ENCODE data around the gene RRN3. TPM values are rescaled to one million over a fixed set of nuclear protein-coding genes. Genes with fewer than 3 reads are reported as not detected.

RRN3 gene
- total RNA-seq, 4 donors from 2014 or later, result 10.9 to 46.2 (median 18.7) TPM

GRCh38 chr16:15037003-15037402, 57.1 kb downstream of the RRN3 start:
- no peak overlapping the region for H3K27ac ChIP-seq
- no peaks in the 10 kb centered on the region for H3K4me1 ChIP-seq
- H3K4me3 ChIP-seq, result no peak overlapping the region
- no peaks in the 10 kb centered on the region for H3K9me3 ChIP-seq
- DNase-seq, result no peak
- TF ChIP-seq, protein P1, sequence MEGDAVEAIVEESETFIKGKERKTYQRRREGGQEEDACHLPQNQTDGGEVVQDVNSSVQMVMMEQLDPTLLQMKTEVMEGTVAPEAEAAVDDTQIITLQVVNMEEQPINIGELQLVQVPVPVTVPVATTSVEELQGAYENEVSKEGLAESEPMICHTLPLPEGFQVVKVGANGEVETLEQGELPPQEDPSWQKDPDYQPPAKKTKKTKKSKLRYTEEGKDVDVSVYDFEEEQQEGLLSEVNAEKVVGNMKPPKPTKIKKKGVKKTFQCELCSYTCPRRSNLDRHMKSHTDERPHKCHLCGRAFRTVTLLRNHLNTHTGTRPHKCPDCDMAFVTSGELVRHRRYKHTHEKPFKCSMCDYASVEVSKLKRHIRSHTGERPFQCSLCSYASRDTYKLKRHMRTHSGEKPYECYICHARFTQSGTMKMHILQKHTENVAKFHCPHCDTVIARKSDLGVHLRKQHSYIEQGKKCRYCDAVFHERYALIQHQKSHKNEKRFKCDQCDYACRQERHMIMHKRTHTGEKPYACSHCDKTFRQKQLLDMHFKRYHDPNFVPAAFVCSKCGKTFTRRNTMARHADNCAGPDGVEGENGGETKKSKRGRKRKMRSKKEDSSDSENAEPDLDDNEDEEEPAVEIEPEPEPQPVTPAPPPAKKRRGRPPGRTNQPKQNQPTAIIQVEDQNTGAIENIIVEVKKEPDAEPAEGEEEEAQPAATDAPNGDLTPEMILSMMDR (IDR thresholded peaks at IDR 0.05), result no peak
- TF ChIP-seq POLR2A (IDR thresholded peaks at IDR 0.05), result no peak
- H3K27me3 ChIP-seq, result no peaks in the 10 kb centered on the region
- peaks cover 0 to 94% (median 0%) of the 10 kb centered on the region in 3 donors for H3K36me3 ChIP-seq

GRCh38 chr16:15035163-15035729, 58.8 kb downstream of the RRN3 start:
- peak in 1 of 3 donors; percentile 37 for DNase-seq
- no peak for TF ChIP-seq POLR2A (IDR thresholded peaks at IDR 0.05)
- TF ChIP-seq, protein P1 (IDR thresholded peaks at IDR 0.05), result no peak
- Histone ChIP-seq H3K27me3 (no peaks in the 10 kb centered on the region), H3K36me3 (peaks cover 0 to 96% (median 0%) of the 10 kb centered on the region in 3 donors), H3K4me3 (no peak overlapping the region), H3K4me1 (no peaks in the 10 kb centered on the region), H3K27ac (peak overlapping the region in 1 of 4 donors; percentile 46), H3K9me3 (no peaks in the 10 kb centered on the region)

DNA sequence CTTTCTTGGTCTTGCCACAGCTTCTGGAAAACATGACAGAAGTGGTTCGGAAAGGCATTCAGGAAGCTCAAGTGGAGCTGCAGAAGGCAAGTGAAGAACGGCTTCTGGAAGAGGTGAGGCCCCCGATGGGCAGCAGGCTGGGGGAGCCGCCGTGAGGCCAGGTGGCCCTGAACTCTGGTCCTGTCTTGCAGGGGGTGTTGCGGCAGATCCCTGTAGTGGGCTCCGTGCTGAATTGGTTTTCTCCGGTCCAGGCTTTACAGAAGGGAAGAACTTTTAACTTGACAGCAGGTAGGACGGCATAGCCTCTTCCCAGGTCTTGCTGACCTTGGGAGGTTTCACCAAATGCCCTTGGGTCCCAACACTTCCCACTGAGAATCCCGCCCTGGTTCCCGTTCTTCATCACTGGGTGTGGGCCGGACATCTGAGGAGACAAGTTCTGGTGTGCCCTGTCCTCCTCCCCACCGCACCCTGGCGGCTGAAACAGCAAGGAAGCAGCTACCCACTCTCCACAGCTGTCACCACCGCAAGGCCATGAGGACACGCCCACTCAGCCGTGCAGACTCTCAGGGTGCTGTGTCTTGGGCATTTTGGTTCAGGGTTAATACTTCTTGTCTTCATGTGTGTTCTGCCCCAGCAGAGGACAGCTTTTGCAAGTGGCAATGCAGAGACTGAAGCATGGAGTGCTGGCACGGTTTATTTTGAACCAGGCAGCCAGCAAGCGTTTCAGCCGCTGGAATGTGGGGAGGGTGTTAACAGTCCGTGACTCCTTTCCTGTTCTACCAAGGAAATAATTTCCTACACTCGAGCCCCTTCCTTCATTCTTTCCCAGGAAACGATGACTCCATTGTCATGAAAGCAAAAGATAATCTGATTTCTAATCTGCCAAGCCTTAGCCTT, 59.6 kb downstream of the RRN3 start:
- Histone ChIP-seq H3K4me1 (no peaks in the 10 kb centered on the region), H3K4me3 (no peak overlapping the region), H3K27ac (peak overlapping the region in 1 of 4 donors; percentile 46), H3K27me3 (no peaks in the 10 kb centered on the region), H3K36me3 (peaks cover 0 to 96% (median 0%) of the 10 kb centered on the region in 3 donors), H3K9me3 (no peaks in the 10 kb centered on the region)
- TF ChIP-seq, protein P1 (IDR thresholded peaks at IDR 0.05), result no peak
- TF ChIP-seq POLR2A (IDR thresholded peaks at IDR 0.05), result no peak
- DNase-seq, result peak in 2 of 3 donors; percentile 35 to 44

DNA sequence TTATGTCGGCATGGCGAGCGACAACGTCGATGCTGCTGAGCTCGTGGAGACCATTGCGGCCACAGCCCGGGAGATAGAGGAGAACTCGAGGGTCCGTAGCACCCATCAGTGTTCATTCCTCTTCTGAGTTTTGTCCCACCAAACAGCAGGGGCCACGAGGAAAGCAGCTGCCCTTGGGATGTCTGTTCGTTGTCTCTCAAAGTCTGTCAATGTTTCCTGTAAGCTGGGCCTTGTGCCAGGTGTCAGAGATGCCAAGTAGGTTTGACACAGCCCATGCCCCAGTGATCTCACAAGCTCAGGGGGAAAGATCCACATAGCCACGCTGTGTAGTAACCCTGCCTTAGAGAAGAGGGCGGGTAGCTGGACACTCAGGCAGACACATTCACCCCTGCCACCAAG, 60.8 kb downstream of the RRN3 start:
- H3K4me3 ChIP-seq, result no peak overlapping the region
- H3K36me3 ChIP-seq, result peaks cover 0 to 94% (median 0%) of the 10 kb centered on the region in 3 donors
- no peaks in the 10 kb centered on the region for H3K9me3 ChIP-seq
- TF ChIP-seq POLR2A (IDR thresholded peaks at IDR 0.05), result no peak
- TF ChIP-seq, protein P1 (IDR thresholded peaks at IDR 0.05), result no peak
- no peak overlapping the region for H3K27ac ChIP-seq
- peak in 1 of 3 donors; percentile 37 for DNase-seq
- H3K27me3 ChIP-seq, result no peaks in the 10 kb centered on the region
- H3K4me1 ChIP-seq, result no peaks in the 10 kb centered on the region

- TF ChIP-seq, protein P1 (IDR thresholded peaks at IDR 0.05), result no peak
- TF ChIP-seq POLR2A (IDR thresholded peaks at IDR 0.05), result no peak
- H3K27me3 ChIP-seq, result no peaks in the 10 kb centered on the region
- no peak overlapping the region for H3K27ac ChIP-seq
- H3K9me3 ChIP-seq, result no peaks in the 10 kb centered on the region
- no peak for DNase-seq
- no peaks in the 10 kb centered on the region for H3K4me1 ChIP-seq
- H3K36me3 ChIP-seq, result peaks cover 0 to 94% (median 0%) of the 10 kb centered on the region in 3 donors
- H3K4me3 ChIP-seq, result no peak overlapping the region
These were observed 61.3 kb downstream of the RRN3 start for GRCh38 chr16:15032547-15033308.

All from Peyer's patch (tissue), 4 donors.